Transverse colon (tissue), 4 donors: ENCODE data around the gene TANGO2.

Experiments
- EP300 ChIP-seq: sonication (generic); formaldehyde crosslinking; IDR thresholded peaks from one replicate; pipeline ENCODE4 v1.6.1; 2017; ENCODE audit warnings: antibody characterized with exemption, low read depth
- POLR2A ChIP-seq: fragments of 450-650 bp; IDR thresholded peaks from one replicate; pipeline ENCODE4 v1.6.1; 2016; ENCODE audit warnings: antibody characterized with exemption, mild to moderate bottlenecking, moderate library complexity
- POLR2AphosphoS5 ChIP-seq, 3 donors: sonication (generic); formaldehyde crosslinking; IDR thresholded peaks; one replicate each; pipeline ENCODE4 v1.6.1; 2016; ENCODE audit warnings: antibody characterized with exemption in 3 of 3
- TF ChIP-seq, protein P1 (sequence below), 5 experiments: fragments of 200-600 bp in 3 of 5; fragments of 450-650 bp in 2 of 5; sonication (generic) in 3 of 5; IDR thresholded peaks; 1 replicate in 2 of 5; 2 replicates in 3 of 5; pipeline ENCODE4 v1.5.1; 2016 to 2017; ENCODE audit warnings: antibody characterized with exemption in 5 of 5, inconsistent platforms in 3 of 5, mild to moderate bottlenecking in 2 of 5, moderate library complexity in 1 of 5

GRCh38 chr22:20089977-20090729, 69.2 kb downstream of the TANGO2 start:
- TF ChIP-seq, protein P1, sequence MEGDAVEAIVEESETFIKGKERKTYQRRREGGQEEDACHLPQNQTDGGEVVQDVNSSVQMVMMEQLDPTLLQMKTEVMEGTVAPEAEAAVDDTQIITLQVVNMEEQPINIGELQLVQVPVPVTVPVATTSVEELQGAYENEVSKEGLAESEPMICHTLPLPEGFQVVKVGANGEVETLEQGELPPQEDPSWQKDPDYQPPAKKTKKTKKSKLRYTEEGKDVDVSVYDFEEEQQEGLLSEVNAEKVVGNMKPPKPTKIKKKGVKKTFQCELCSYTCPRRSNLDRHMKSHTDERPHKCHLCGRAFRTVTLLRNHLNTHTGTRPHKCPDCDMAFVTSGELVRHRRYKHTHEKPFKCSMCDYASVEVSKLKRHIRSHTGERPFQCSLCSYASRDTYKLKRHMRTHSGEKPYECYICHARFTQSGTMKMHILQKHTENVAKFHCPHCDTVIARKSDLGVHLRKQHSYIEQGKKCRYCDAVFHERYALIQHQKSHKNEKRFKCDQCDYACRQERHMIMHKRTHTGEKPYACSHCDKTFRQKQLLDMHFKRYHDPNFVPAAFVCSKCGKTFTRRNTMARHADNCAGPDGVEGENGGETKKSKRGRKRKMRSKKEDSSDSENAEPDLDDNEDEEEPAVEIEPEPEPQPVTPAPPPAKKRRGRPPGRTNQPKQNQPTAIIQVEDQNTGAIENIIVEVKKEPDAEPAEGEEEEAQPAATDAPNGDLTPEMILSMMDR (IDR thresholded peaks at IDR 0.05): no peak
- TF ChIP-seq EP300: no peak
- no peak for TF ChIP-seq POLR2A
- TF ChIP-seq POLR2AphosphoS5 (IDR thresholded peaks at IDR 0.05): no peak
